H54 (cell line): ENCODE results near the gene ZNF444.

ENCODE experiments used
- DNase-seq: peaks from one replicate; pipeline ENCODE4 v3.0.0; 2011; ENCODE audit warnings: low spot score, mixed read lengths; ENCODE audit not compliant: insufficient read length
- FAIRE-seq: peaks from 3 replicates; lab custom pipeline; 2011; peaks lifted over from hg19 to GRCh38; lab: Jason Lieb, UNC
- POLR2A ChIP-seq: IDR thresholded peaks from 2 replicates; pipeline ENCODE4 v1.6.1; 2011; ENCODE audit warnings: low read depth, mild to moderate bottlenecking, low read length

ZNF444 gene

GRCh38 chr19:56111601-56112312 is 29.3 kb upstream of the ZNF444 start:
- TF ChIP-seq POLR2A: no peak
- FAIRE-seq (no peak), DNase-seq (no peak)

- no peak for FAIRE-seq
- no peak for DNase-seq
- no peak for TF ChIP-seq POLR2A
Observed at GRCh38 chr19:56112313-56112709, 28.8 kb upstream of the ZNF444 start.

GRCh38 chr19:56113074-56113632 is 27.9 kb upstream of the ZNF444 start:
- no peak for TF ChIP-seq POLR2A
- DNase-seq (no peak), FAIRE-seq (no peak)

- no peak for DNase-seq
- no peak for TF ChIP-seq POLR2A
- no peak for FAIRE-seq
Observed at GRCh38 chr19:56114051-56114777, 26.9 kb upstream of the ZNF444 start.

- FAIRE-seq (no peak), DNase-seq (no peak)
- TF ChIP-seq POLR2A: no peak
Observed at GRCh38 chr19:56114778-56115110, 26.3 kb upstream of the ZNF444 start.

- FAIRE-seq: no peak
- DNase-seq: no peak
- no peak for TF ChIP-seq POLR2A
Observed at GRCh38 chr19:56115490-56115889, 25.6 kb upstream of the ZNF444 start.

GRCh38 chr19:56116606-56117005 is 24.5 kb upstream of the ZNF444 start:
- FAIRE-seq (no peak), DNase-seq (no peak)
- TF ChIP-seq POLR2A: no peak

GRCh38 chr19:56117376-56117884 is 23.7 kb upstream of the ZNF444 start:
- TF ChIP-seq POLR2A: no peak
- DNase-seq: no peak
- FAIRE-seq: no peak

- no peak for FAIRE-seq
- no peak for TF ChIP-seq POLR2A
Observed at GRCh38 chr19:56117889-56118288, 23.2 kb upstream of the ZNF444 start.

GRCh38 chr19:56118666-56119581 is 22.2 kb upstream of the ZNF444 start:
- DNase-seq (no peak), FAIRE-seq (no peak)
- TF ChIP-seq POLR2A: no peak

More at GRCh38 chr19:56117889-56118288, 23.2 kb upstream of the ZNF444 start:
- no peak for DNase-seq

- no peak for FAIRE-seq
- DNase-seq: no peak
- no peak for TF ChIP-seq POLR2A
Observed at GRCh38 chr19:56119582-56119978, 21.5 kb upstream of the ZNF444 start.

GRCh38 chr19:56120002-56120370 is 21.1 kb upstream of the ZNF444 start:
- no peak for TF ChIP-seq POLR2A
- FAIRE-seq (no peak), DNase-seq (no peak)

- DNase-seq: peak; percentile 96
- FAIRE-seq: no peak
Observed at GRCh38 chr19:56120371-56121179, 20.5 kb upstream of the ZNF444 start.

More at GRCh38 chr19:56120371-56121179, 20.5 kb upstream of the ZNF444 start:
- peak; percentile 88 for TF ChIP-seq POLR2A
